ENCODE data around the gene EHD4.

Gene EHD4

DNA sequence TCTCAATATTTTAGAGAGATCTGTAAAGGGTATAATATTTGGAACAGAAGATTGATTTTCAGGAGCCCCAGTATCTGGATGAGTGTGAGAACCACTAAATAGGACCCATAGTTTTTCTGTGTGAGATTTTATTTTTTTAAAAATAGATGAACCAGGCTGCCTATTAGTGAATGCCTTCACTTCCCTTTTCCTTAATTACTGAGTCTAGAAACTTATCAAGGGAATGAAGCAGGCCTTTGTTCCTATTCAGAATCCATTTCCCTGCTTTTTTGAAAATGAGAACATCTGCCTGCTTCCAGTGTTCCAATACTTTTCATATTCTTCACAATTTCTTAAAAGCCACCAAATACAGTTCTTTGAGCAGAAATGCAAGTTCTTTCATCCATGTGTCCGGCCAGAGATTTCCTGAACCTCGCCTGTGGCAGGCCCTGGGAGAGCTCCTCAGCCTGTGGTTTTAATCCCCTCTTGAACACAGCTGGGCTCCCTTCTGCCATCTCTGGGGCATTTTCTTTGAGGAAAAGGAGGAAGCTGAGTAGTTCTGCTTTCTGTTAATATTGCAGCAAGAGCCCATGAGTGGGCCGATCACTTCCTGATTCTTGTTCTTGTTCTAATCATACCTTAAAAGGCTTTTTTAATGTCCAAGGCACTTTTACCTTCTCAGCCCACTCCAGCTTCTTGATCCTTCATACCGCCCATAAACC is 4.7 kb downstream of the EHD4 start:
- H3K27ac ChIP-seq (ENCODE audit: low read length) = no peak overlapping the region
- no peak overlapping the region for H3K4me2 ChIP-seq (ENCODE audit: low read depth, low read length)
- no peak for DNase-seq
- H3K9me3 ChIP-seq (replicated peaks; ENCODE audit: insufficient read depth, low read length) = no peaks in the 10 kb centered on the region
- peaks cover 15% of the 10 kb centered on the region for H3F3A ChIP-seq (ENCODE audit: insufficient read depth, low read length)
- H3K79me2 ChIP-seq (ENCODE audit: low read length) = peaks cover 65% of the 10 kb centered on the region
- H3K4me3 ChIP-seq (ENCODE audit: low read length) = no peak overlapping the region
- no peaks in the 10 kb centered on the region for H3K27me3 ChIP-seq (replicated peaks; ENCODE audit: insufficient read depth, low read length)
- no peak overlapping the region for H3K9ac ChIP-seq (ENCODE audit: low read length)
- no peaks in the 10 kb centered on the region for H3K36me3 ChIP-seq (replicated peaks; ENCODE audit: insufficient read depth, low read length)
- no peaks in the 10 kb centered on the region for H3K9me2 ChIP-seq (replicated peaks; ENCODE audit: insufficient read depth, low read length)
- no peaks in the 10 kb centered on the region for H4K20me1 ChIP-seq (ENCODE audit: insufficient read depth, low read length)
- H3K4me1 ChIP-seq (ENCODE audit: low read length) = peaks cover 17% of the 10 kb centered on the region
- H2AFZ ChIP-seq (ENCODE audit: low read length) = no peak overlapping the region
- TF ChIP-seq, protein P1, sequence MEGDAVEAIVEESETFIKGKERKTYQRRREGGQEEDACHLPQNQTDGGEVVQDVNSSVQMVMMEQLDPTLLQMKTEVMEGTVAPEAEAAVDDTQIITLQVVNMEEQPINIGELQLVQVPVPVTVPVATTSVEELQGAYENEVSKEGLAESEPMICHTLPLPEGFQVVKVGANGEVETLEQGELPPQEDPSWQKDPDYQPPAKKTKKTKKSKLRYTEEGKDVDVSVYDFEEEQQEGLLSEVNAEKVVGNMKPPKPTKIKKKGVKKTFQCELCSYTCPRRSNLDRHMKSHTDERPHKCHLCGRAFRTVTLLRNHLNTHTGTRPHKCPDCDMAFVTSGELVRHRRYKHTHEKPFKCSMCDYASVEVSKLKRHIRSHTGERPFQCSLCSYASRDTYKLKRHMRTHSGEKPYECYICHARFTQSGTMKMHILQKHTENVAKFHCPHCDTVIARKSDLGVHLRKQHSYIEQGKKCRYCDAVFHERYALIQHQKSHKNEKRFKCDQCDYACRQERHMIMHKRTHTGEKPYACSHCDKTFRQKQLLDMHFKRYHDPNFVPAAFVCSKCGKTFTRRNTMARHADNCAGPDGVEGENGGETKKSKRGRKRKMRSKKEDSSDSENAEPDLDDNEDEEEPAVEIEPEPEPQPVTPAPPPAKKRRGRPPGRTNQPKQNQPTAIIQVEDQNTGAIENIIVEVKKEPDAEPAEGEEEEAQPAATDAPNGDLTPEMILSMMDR (IDR thresholded peaks at IDR 0.05; ENCODE audit: low read length) = no peak
- TF ChIP-seq EZH2 (optimal IDR thresholded peaks at IDR 0.05; ENCODE audit: low read depth, low read length) (no peak), EZH2phosphoT487 (IDR thresholded peaks at IDR 0.05; ENCODE audit: low read length) (no peak)

DNA sequence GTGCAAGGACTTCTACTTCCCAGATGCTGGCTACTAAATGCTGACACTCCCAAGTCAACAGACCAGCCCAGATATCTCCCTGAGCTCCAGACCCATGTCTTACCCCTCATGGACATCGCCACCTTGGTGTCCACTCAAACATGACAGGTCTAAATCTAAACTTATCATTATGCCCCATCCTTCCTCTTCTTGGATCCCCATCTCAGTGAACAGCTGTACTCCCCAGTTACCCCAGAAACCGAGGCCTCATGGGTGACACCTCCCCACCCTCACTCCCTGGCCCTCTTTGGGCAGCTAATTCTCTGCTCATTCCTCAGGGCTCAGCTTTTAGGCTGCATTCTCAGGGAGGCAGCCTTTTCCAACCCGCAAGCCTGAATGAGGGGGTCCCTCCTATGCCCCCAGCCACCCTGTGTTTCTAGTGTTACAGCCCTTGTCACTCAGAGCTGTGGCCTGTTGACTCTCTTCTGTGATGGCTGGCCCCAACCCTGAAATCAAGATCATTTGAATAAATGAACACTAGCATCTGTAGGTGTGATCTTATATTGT is 5.4 kb downstream of the EHD4 start:
- no peaks in the 10 kb centered on the region for H4K20me1 ChIP-seq (ENCODE audit: insufficient read depth, low read length)
- TF ChIP-seq EZH2phosphoT487 (IDR thresholded peaks at IDR 0.05; ENCODE audit: low read length) (no peak), EZH2 (optimal IDR thresholded peaks at IDR 0.05; ENCODE audit: low read depth, low read length) (no peak)
- TF ChIP-seq, protein P1 (IDR thresholded peaks at IDR 0.05; ENCODE audit: low read length) = no peak
- no peaks in the 10 kb centered on the region for H3K9me3 ChIP-seq (replicated peaks; ENCODE audit: insufficient read depth, low read length)
- H2AFZ ChIP-seq (ENCODE audit: low read length) = no peak overlapping the region
- no peaks in the 10 kb centered on the region for H3K36me3 ChIP-seq (replicated peaks; ENCODE audit: insufficient read depth, low read length)
- no peak for DNase-seq
- no peak overlapping the region for H3K27ac ChIP-seq (ENCODE audit: low read length)
- no peak overlapping the region for H3K9ac ChIP-seq (ENCODE audit: low read length)
- H3K4me2 ChIP-seq (ENCODE audit: low read depth, low read length) = no peak overlapping the region
- no peaks in the 10 kb centered on the region for H3K27me3 ChIP-seq (replicated peaks; ENCODE audit: insufficient read depth, low read length)
- no peak overlapping the region for H3K4me3 ChIP-seq (ENCODE audit: low read length)
- peaks cover 17% of the 10 kb centered on the region for H3K4me1 ChIP-seq (ENCODE audit: low read length)
- peaks cover 15% of the 10 kb centered on the region for H3F3A ChIP-seq (ENCODE audit: insufficient read depth, low read length)
- no peaks in the 10 kb centered on the region for H3K9me2 ChIP-seq (replicated peaks; ENCODE audit: insufficient read depth, low read length)
- peaks cover 67% of the 10 kb centered on the region for H3K79me2 ChIP-seq (ENCODE audit: low read length)

DNA sequence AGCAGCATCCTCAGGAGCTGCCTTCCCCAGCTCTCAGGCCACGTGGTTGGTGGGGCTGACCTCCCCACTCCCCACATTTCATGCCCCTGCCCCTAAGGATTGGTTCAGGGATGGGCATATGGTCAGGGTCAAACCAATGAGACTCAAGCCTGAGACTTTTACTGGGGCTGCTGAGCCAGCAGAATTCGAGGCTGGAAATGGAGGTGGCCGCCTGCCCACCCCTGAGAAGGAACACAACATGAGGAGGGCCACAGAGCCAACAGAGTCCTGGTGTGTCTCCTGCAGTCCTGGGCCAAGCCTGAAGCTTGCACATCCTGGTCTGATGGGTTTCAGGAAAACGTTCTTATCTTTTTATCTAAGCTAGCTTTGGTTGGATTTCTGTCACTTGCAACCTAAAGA is 5.9 kb downstream of the EHD4 start:
- Histone ChIP-seq H3K27ac (ENCODE audit: low read length) (no peak overlapping the region), H3K4me2 (ENCODE audit: low read depth, low read length) (no peak overlapping the region), H3K4me3 (ENCODE audit: low read length) (no peak overlapping the region)

More for the DNA sequence above, 5.9 kb downstream of the EHD4 start:
- H2AFZ ChIP-seq (ENCODE audit: low read length) = no peak overlapping the region
- H3K27me3 ChIP-seq (replicated peaks; ENCODE audit: insufficient read depth, low read length) = no peaks in the 10 kb centered on the region
- H3K4me1 ChIP-seq (ENCODE audit: low read length) = peaks cover 17% of the 10 kb centered on the region
- H3F3A ChIP-seq (ENCODE audit: insufficient read depth, low read length) = peaks cover 10% of the 10 kb centered on the region
- TF ChIP-seq, protein P1 (IDR thresholded peaks at IDR 0.05; ENCODE audit: low read length) = no peak
- TF ChIP-seq EZH2phosphoT487 (IDR thresholded peaks at IDR 0.05; ENCODE audit: low read length) = no peak
- no peak for TF ChIP-seq EZH2 (optimal IDR thresholded peaks at IDR 0.05; ENCODE audit: low read depth, low read length)
- no peaks in the 10 kb centered on the region for H3K9me2 ChIP-seq (replicated peaks; ENCODE audit: insufficient read depth, low read length)
- no peak for DNase-seq
- no peaks in the 10 kb centered on the region for H3K36me3 ChIP-seq (replicated peaks; ENCODE audit: insufficient read depth, low read length)
- H3K9me3 ChIP-seq (replicated peaks; ENCODE audit: insufficient read depth, low read length) = no peaks in the 10 kb centered on the region
- H3K9ac ChIP-seq (ENCODE audit: low read length) = no peak overlapping the region
- no peaks in the 10 kb centered on the region for H4K20me1 ChIP-seq (ENCODE audit: insufficient read depth, low read length)
- H3K79me2 ChIP-seq (ENCODE audit: low read length) = peaks cover 69% of the 10 kb centered on the region

Measured in MM.1S (cell line).